NCI-H526 treated with DMSO at 0.1 percent for 48 hours (cell line): Measurements from ENCODE around the gene CAPN9.

Experiments used
- DNase-seq: peaks from one replicate; lab custom pipeline; 2025; lab: John Stamatoyannopoulos, UW

Gene CAPN9

GRCh38 chr1:230851291-230851691, 104.1 kb downstream of the CAPN9 start:
- DNase-seq, result no peak
